Neural crest cell (in vitro differentiated cells): ENCODE data around the gene OR2T27. TPM values are rescaled to one million over a fixed set of nuclear protein-coding genes. Genes with fewer than 3 reads are reported as not detected.

Source experiments
- DNase-seq: peaks from one replicate; pipeline ENCODE4 v3.0.0; 2021; ENCODE audit warnings: low read depth, mixed read lengths, low spot score
- H3K27ac Mint-ChIP-seq: one replicate; pipeline ENCODE4 v1.8.0; 2021; ENCODE audit warnings: mild to moderate bottlenecking, mixed read lengths; ENCODE audit not compliant: unreplicated experiment
- H3K27me3 Mint-ChIP-seq: 2 replicates; pipeline ENCODE4 v1.8.0; 2021; ENCODE audit warnings: low read depth, mild to moderate bottlenecking, mixed read lengths
- H3K36me3 Mint-ChIP-seq: 2 replicates; pipeline ENCODE4 v1.8.0; 2021; ENCODE audit warnings: low read depth, mild to moderate bottlenecking, mixed read lengths
- H3K4me1 Mint-ChIP-seq: 2 replicates; pipeline ENCODE4 v1.8.0; 2021; ENCODE audit warnings: mixed read lengths
- H3K4me3 Mint-ChIP-seq: one replicate; pipeline ENCODE4 v1.8.0; 2021; ENCODE audit warnings: mild to moderate bottlenecking, mixed read lengths
- H3K9me3 Mint-ChIP-seq: 2 replicates; pipeline ENCODE4 v1.8.0; 2021; ENCODE audit warnings: mixed read lengths
- CTCF ChIP-seq: fragments of 200-600 bp; sonication (generic); conservative IDR thresholded peaks from 2 replicates; pipeline ENCODE4 v1.5.0; 2021; ENCODE audit warnings: antibody characterized with exemption, mild to moderate bottlenecking
- total RNA-seq: library from RNA; stranded (reverse); gene quantifications from 2 replicates; pipeline ENCODE4 v1.2.1, GENCODE V29; 2021

OR2T27 gene
- total RNA-seq, 1 donor from 2014 or later, result not detected

- no peaks in the 10 kb centered on the region for H3K4me1 Mint-ChIP-seq
- no peak overlapping the region for H3K27ac Mint-ChIP-seq
- no peak for DNase-seq
- peaks cover 11% of the 10 kb centered on the region for H3K36me3 Mint-ChIP-seq
- H3K4me3 Mint-ChIP-seq, result no peak overlapping the region
- H3K9me3 Mint-ChIP-seq, result peaks cover 25% of the 10 kb centered on the region
- no peak for TF ChIP-seq CTCF
- H3K27me3 Mint-ChIP-seq, result no peaks in the 10 kb centered on the region
Measured at GRCh38 chr1:248611883-248612414, 43.4 kb downstream of the OR2T27 start.

- no peaks in the 10 kb centered on the region for H3K4me1 Mint-ChIP-seq
Measured at GRCh38 chr1:248610301-248610700, 45.0 kb downstream of the OR2T27 start.

More at GRCh38 chr1:248610301-248610700, 45.0 kb downstream of the OR2T27 start:
- Mint-ChIP-seq H3K27ac (no peak overlapping the region), H3K4me3 (no peak overlapping the region), H3K36me3 (peaks cover 13% of the 10 kb centered on the region), H3K27me3 (no peaks in the 10 kb centered on the region), H3K9me3 (peaks cover 32% of the 10 kb centered on the region)
- no peak for DNase-seq
- no peak for TF ChIP-seq CTCF

Other genes starting within 250 kb of the OR2T27 start
- gene OR2T2, start 209.9 kb downstream of the OR2T27 start, total RNA-seq, result not detected in 2 replicates
- not detected in 2 replicates for gene OR2T3, start 182.2 kb downstream of the OR2T27 start, total RNA-seq
- not detected in 2 replicates for gene OR2T5, start 166.9 kb downstream of the OR2T27 start, total RNA-seq
- gene OR2G6, start 147.5 kb downstream of the OR2T27 start, total RNA-seq, result not detected in 2 replicates
- not detected in 2 replicates for gene OR2T29, start 92.8 kb downstream of the OR2T27 start, total RNA-seq
- gene OR2T34, start 80.8 kb downstream of the OR2T27 start, total RNA-seq, result not detected in 2 replicates
- not detected in 2 replicates for gene OR2T10, start 57.8 kb downstream of the OR2T27 start, total RNA-seq
- not detected in 2 replicates for gene OR2T11, start 20.4 kb downstream of the OR2T27 start, total RNA-seq
- gene OR2T35, start 10.2 kb downstream of the OR2T27 start, total RNA-seq, result not detected in 2 replicates
- not detected in 2 replicates for gene OR14I1, start 47.2 kb upstream of the OR2T27 start, total RNA-seq
- not detected in 2 replicates for gene LYPD8, start 100.2 kb upstream of the OR2T27 start, total RNA-seq
- 26.9 and 28.9 TPM in 2 replicates for gene SH3BP5L, start 170.4 kb upstream of the OR2T27 start, total RNA-seq
- gene ZNF672, start 182.7 kb upstream of the OR2T27 start, total RNA-seq, result 44.4 and 46.8 TPM in 2 replicates
- gene ZNF692, start 203.6 kb upstream of the OR2T27 start, total RNA-seq, result 72.5 and 72.8 TPM in 2 replicates